ENCODE results near the gene C5orf58.

DNA sequence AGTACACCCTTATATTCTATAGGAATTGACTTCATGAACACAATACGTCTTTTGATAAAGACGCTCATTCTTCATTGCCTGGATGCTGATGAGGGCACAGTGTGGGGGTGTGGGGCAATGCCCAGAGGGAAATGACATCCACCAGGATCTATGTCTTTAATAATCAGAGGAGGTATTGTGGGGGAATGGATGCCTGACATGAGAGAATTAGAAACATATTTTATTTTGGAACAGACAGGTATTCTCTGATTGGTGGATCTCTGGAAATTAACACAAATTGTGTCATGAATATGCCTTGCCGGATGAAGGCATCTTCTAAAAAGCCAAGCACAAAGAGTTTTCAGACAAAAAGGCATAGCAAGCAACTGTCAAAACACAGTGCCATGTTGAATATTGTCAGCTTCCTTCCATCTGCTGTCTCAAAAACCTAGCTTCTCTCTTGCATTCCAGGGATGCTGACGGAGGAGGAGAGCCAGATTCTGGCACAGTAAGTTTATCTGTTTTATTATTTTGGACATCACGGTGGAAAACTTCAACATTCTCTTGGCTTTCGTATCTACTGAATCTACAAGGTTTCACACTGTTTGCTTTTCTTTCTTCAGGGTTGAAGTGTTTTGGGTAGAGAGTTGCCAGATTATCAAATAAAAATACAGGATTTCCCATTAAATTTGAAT, 3.9 kb upstream of the C5orf58 start:
- TF ChIP-seq CTCF (conservative IDR thresholded peaks at IDR 0.05; ENCODE audit: low read length) (no peak), EZH2phosphoT487 (IDR thresholded peaks at IDR 0.05; ENCODE audit: borderline replicate concordance) (no peak)

Data from Loucy (cell line).